Measurements from ENCODE around the gene FXYD4. TPM values are rescaled to one million over a fixed set of nuclear protein-coding genes. Genes with fewer than 3 reads are reported as not detected.

The FXYD4 gene
- total RNA-seq, 1 experiment from 2014 or later, result not detected

DNA sequence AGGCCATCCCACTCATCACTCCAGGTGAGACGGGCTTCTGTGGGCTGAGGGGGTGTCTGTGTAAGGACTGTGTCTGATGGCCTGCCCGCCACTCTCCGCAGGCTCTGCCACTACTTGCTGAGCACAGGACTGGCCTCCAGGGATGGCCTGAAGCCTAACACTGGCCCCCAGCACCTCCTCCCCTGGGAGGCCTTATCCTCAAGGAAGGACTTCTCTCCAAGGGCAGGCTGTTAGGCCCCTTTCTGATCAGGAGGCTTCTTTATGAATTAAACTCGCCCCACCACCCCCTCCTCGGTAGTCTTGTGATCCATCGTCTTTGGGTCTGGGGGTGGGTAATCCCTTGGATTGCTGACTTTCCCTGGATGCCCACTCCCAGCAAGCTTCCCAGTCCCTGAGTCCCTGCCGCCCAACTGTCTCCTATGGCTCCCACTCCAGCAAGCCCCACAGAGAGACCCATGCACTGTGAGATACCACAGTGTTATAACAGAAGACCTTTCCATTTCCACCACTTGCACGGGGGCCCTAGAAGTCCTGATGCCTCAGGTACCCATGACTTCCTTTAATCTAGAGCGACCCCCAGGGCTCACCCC is 4.7 kb downstream of the FXYD4 start:
- TF ChIP-seq NR2C2 (CRISPR knock-in tag; IDR thresholded peaks at IDR 0.05) (no peak), NFYB (CRISPR knock-in tag; conservative IDR thresholded peaks at IDR 0.05; ENCODE audit: low read depth) (no peak), ZBTB21 (CRISPR knock-in tag; IDR thresholded peaks at IDR 0.05; ENCODE audit: borderline replicate concordance) (no peak), ZNF396 (CRISPR knock-in tag; IDR thresholded peaks at IDR 0.05; ENCODE audit: borderline replicate concordance) (no peak), IRF2 (CRISPR knock-in tag; IDR thresholded peaks at IDR 0.05; ENCODE audit: borderline replicate concordance, low read depth) (no peak), ATF1 (CRISPR knock-in tag; IDR thresholded peaks at IDR 0.05) (no peak), RORB (CRISPR knock-in tag; IDR thresholded peaks at IDR 0.05) (no peak), ZNF263 (CRISPR knock-in tag; IDR thresholded peaks at IDR 0.05; ENCODE audit: low read depth) (no peak), ZNF416 (CRISPR knock-in tag; IDR thresholded peaks at IDR 0.05) (no peak), NR1H2 (CRISPR knock-in tag; IDR thresholded peaks at IDR 0.05) (no peak)
- TF ChIP-seq, protein P1, sequence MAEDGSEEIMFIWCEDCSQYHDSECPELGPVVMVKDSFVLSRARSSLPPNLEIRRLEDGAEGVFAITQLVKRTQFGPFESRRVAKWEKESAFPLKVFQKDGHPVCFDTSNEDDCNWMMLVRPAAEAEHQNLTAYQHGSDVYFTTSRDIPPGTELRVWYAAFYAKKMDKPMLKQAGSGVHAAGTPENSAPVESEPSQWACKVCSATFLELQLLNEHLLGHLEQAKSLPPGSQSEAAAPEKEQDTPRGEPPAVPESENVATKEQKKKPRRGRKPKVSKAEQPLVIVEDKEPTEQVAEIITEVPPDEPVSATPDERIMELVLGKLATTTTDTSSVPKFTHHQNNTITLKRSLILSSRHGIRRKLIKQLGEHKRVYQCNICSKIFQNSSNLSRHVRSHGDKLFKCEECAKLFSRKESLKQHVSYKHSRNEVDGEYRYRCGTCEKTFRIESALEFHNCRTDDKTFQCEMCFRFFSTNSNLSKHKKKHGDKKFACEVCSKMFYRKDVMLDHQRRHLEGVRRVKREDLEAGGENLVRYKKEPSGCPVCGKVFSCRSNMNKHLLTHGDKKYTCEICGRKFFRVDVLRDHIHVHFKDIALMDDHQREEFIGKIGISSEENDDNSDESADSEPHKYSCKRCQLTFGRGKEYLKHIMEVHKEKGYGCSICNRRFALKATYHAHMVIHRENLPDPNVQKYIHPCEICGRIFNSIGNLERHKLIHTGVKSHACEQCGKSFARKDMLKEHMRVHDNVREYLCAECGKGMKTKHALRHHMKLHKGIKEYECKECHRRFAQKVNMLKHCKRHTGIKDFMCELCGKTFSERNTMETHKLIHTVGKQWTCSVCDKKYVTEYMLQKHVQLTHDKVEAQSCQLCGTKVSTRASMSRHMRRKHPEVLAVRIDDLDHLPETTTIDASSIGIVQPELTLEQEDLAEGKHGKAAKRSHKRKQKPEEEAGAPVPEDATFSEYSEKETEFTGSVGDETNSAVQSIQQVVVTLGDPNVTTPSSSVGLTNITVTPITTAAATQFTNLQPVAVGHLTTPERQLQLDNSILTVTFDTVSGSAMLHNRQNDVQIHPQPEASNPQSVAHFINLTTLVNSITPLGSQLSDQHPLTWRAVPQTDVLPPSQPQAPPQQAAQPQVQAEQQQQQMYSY (CRISPR knock-in tag; IDR thresholded peaks at IDR 0.05), result no peak
- TF ChIP-seq, protein P2, sequence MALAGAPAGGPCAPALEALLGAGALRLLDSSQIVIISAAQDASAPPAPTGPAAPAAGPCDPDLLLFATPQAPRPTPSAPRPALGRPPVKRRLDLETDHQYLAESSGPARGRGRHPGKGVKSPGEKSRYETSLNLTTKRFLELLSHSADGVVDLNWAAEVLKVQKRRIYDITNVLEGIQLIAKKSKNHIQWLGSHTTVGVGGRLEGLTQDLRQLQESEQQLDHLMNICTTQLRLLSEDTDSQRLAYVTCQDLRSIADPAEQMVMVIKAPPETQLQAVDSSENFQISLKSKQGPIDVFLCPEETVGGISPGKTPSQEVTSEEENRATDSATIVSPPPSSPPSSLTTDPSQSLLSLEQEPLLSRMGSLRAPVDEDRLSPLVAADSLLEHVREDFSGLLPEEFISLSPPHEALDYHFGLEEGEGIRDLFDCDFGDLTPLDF (CRISPR knock-in tag; IDR thresholded peaks at IDR 0.05), result no peak
- TF ChIP-seq, protein P3, sequence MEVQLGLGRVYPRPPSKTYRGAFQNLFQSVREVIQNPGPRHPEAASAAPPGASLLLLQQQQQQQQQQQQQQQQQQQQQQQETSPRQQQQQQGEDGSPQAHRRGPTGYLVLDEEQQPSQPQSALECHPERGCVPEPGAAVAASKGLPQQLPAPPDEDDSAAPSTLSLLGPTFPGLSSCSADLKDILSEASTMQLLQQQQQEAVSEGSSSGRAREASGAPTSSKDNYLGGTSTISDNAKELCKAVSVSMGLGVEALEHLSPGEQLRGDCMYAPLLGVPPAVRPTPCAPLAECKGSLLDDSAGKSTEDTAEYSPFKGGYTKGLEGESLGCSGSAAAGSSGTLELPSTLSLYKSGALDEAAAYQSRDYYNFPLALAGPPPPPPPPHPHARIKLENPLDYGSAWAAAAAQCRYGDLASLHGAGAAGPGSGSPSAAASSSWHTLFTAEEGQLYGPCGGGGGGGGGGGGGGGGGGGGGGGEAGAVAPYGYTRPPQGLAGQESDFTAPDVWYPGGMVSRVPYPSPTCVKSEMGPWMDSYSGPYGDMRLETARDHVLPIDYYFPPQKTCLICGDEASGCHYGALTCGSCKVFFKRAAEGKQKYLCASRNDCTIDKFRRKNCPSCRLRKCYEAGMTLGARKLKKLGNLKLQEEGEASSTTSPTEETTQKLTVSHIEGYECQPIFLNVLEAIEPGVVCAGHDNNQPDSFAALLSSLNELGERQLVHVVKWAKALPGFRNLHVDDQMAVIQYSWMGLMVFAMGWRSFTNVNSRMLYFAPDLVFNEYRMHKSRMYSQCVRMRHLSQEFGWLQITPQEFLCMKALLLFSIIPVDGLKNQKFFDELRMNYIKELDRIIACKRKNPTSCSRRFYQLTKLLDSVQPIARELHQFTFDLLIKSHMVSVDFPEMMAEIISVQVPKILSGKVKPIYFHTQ (CRISPR knock-in tag; IDR thresholded peaks at IDR 0.05), result no peak
- TF ChIP-seq, protein P4, sequence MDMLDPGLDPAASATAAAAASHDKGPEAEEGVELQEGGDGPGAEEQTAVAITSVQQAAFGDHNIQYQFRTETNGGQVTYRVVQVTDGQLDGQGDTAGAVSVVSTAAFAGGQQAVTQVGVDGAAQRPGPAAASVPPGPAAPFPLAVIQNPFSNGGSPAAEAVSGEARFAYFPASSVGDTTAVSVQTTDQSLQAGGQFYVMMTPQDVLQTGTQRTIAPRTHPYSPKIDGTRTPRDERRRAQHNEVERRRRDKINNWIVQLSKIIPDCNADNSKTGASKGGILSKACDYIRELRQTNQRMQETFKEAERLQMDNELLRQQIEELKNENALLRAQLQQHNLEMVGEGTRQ (CRISPR knock-in tag; IDR thresholded peaks at IDR 0.05), result no peak
- TF ChIP-seq, protein P5, sequence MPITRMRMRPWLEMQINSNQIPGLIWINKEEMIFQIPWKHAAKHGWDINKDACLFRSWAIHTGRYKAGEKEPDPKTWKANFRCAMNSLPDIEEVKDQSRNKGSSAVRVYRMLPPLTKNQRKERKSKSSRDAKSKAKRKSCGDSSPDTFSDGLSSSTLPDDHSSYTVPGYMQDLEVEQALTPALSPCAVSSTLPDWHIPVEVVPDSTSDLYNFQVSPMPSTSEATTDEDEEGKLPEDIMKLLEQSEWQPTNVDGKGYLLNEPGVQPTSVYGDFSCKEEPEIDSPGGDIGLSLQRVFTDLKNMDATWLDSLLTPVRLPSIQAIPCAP (CRISPR knock-in tag; IDR thresholded peaks at IDR 0.05), result no peak
- TF ChIP-seq, protein P6, sequence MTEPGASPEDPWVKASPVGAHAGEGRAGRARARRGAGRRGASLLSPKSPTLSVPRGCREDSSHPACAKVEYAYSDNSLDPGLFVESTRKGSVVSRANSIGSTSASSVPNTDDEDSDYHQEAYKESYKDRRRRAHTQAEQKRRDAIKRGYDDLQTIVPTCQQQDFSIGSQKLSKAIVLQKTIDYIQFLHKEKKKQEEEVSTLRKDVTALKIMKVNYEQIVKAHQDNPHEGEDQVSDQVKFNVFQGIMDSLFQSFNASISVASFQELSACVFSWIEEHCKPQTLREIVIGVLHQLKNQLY (CRISPR knock-in tag; IDR thresholded peaks at IDR 0.05), result no peak
- TF ChIP-seq, protein P7, sequence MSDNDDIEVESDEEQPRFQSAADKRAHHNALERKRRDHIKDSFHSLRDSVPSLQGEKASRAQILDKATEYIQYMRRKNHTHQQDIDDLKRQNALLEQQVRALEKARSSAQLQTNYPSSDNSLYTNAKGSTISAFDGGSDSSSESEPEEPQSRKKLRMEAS (CRISPR knock-in tag; IDR thresholded peaks at IDR 0.05), result no peak
- TF ChIP-seq, protein P8, sequence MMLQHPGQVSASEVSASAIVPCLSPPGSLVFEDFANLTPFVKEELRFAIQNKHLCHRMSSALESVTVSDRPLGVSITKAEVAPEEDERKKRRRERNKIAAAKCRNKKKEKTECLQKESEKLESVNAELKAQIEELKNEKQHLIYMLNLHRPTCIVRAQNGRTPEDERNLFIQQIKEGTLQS (CRISPR knock-in tag; conservative IDR thresholded peaks at IDR 0.05), result no peak
- TF ChIP-seq, protein P9, sequence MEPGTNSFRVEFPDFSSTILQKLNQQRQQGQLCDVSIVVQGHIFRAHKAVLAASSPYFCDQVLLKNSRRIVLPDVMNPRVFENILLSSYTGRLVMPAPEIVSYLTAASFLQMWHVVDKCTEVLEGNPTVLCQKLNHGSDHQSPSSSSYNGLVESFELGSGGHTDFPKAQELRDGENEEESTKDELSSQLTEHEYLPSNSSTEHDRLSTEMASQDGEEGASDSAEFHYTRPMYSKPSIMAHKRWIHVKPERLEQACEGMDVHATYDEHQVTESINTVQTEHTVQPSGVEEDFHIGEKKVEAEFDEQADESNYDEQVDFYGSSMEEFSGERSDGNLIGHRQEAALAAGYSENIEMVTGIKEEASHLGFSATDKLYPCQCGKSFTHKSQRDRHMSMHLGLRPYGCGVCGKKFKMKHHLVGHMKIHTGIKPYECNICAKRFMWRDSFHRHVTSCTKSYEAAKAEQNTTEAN (CRISPR knock-in tag; IDR thresholded peaks at IDR 0.05), result no peak
- TF ChIP-seq, protein P10, sequence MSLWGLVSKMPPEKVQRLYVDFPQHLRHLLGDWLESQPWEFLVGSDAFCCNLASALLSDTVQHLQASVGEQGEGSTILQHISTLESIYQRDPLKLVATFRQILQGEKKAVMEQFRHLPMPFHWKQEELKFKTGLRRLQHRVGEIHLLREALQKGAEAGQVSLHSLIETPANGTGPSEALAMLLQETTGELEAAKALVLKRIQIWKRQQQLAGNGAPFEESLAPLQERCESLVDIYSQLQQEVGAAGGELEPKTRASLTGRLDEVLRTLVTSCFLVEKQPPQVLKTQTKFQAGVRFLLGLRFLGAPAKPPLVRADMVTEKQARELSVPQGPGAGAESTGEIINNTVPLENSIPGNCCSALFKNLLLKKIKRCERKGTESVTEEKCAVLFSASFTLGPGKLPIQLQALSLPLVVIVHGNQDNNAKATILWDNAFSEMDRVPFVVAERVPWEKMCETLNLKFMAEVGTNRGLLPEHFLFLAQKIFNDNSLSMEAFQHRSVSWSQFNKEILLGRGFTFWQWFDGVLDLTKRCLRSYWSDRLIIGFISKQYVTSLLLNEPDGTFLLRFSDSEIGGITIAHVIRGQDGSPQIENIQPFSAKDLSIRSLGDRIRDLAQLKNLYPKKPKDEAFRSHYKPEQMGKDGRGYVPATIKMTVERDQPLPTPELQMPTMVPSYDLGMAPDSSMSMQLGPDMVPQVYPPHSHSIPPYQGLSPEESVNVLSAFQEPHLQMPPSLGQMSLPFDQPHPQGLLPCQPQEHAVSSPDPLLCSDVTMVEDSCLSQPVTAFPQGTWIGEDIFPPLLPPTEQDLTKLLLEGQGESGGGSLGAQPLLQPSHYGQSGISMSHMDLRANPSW (CRISPR knock-in tag; conservative IDR thresholded peaks at IDR 0.05; ENCODE audit: low read depth), result no peak
- Mint-ChIP-seq H3K27ac (no peak overlapping the region), H3K4me3 (no peak overlapping the region), H3K36me3 (no peaks in the 10 kb centered on the region), H3K27me3 (ENCODE audit: low read depth) (no peaks in the 10 kb centered on the region; the same call in 1 of the 2 replicates), H3K4me1 (peaks cover 38% of the 10 kb centered on the region), H3K9me3 (no peaks in the 10 kb centered on the region)
- DNase-seq (ENCODE audit: low spot score) (no peak), ATAC-seq (no peak)
- CTCF ChIA-PET, result interaction anchor here (0.7 to 2.3 kb wide), 3 partner anchors 9 to 154 kb away, joined by 3 to 7 read pairs (median 4); no protein-coding TSS in a partner anchor
- POLR2A ChIA-PET, result no interaction called here

All from WTC11 (cell line).